ENCODE results near the gene HPSE2.

Gene HPSE2

DNA sequence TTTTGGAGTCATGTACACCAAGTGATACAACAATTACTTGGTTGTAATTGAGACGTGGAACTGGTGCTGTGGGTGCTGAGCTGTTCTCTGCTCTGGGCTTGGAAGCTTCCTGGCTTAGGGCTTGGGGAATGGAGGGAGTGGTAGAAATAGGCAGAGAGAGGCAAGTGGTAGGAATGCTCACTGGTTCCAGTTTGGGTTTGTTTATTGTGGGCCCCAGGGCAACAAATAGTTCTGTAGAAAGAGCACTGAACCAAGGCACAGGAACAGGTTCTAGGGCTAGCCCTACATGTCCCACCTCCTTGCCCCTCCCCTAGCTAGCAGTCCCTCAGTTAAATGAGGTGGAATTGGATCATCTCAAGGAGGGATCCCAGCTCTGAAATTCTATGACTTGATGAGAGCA is 622.2 kb downstream of the HPSE2 start:
- DNase-seq (ENCODE audit: low read depth) = no peak

DNA sequence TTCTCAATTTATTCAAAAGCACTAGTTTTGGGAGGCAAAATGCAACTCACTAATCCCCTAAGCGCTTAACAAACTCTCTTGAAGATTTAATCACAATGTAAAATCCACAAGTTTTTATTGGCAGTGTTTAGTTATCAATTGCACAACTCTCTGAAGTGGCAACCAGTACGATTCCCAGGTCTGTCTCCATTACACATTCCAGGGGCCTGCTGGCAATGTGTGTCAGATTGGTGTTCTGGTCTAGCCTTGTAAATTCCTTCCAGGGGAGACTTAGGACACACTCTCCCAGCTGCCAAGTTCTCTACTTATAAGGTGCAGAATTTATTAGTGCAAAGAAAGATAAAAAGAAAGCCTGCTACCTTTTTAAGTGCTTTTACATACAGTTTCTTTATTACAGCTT is 624.2 kb downstream of the HPSE2 start:
- DNase-seq (ENCODE audit: low read depth) = peak; percentile 8

DNA sequence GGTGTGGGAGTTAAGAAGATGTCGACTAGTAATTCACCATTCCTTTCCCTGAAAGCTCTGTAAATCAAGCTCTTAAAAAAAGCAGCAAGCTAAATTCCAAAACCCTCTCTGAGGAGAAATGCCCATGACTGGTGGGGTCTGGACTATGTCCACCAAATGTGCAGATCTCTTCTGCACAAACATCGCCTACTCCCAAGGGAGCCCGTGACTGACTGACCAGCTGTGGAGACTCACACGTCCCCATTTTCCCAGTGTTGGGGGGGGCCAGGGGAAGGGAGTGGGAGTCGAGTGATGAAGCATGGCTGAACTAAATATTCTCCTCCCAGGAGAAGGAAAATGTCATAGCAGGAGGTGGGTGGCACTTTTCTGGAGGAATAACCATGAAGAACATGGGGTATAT is 624.8 kb downstream of the HPSE2 start:
- no peak for DNase-seq (ENCODE audit: low read depth)

DNA sequence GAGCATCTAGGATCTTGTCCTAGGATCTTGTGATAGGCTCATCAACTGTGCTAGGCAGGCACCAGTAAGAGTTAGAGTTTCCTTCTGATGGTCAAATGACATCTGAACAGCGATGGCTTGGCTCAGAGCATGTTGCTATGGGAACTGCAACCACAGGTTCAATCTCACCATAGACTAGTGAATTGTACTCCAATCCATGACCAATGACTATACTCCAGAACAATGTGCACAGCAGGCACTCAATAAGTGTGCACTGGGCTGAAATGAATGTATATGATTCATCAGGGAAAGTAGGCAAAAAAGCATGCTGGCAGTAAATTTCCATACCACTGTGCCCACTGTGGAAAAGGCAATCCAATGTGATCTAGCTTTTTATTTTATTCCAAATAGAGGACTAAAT is 625.4 kb downstream of the HPSE2 start:
- DNase-seq (ENCODE audit: low read depth) = peak; percentile 43

DNA sequence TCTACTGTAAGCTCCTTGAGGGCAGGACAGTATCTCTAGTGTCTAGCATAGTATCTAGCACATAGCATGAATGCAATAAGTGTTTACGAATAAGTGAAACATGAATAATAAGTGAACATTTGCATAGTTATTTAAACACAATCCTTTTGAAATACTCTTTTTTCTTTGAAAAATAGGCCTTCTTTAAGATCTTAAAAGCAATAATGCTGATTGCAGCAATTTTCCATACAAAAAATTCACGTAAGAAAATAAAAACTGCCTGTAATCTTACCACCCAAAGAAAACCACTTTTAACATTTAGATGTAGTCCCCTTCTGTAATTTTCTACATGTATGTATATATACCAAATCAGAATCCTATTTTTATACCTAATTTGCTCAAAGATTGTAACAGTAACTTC is 626.4 kb downstream of the HPSE2 start:
- DNase-seq (ENCODE audit: low read depth) = no peak

DNA sequence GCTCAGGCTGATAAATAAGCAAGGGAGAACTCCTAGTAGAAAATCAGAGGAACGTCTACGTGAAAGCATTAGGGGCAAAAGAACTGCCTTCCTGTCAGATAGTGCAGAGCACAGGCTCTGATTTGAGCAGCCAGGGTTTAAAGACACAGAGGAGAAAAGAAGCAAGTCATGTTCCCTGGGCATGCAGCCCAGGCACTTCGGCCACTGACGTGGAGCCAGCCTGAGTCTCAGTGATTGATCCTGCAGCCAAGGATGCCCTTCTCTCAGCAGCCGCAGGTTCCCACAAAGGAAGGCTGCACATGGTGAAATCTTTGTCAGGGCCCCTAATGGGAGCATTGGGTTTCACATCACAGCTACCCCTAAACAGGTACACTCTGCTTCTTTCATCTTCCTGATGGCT is 627.2 kb downstream of the HPSE2 start:
- no peak for DNase-seq (ENCODE audit: low read depth)

DNA sequence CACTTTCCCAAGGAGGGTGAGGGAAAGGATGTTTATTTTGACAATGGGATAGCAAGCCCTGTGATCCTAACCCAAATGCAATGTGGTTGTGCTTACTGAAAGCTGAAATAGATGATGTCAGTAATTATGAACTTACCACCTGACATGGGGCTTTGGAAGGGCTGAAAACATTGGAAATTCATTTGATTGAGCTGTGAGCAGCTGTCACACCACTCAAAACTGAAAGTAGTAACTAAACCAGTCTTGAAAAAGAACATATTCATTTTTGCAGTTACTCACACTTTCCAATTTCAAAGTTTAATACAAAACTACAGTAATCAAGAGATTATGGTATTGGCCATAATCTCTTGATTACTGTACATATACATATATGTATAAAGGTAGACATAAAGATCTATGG is 633.4 kb downstream of the HPSE2 start:
- no peak for DNase-seq (ENCODE audit: low read depth)

DNA sequence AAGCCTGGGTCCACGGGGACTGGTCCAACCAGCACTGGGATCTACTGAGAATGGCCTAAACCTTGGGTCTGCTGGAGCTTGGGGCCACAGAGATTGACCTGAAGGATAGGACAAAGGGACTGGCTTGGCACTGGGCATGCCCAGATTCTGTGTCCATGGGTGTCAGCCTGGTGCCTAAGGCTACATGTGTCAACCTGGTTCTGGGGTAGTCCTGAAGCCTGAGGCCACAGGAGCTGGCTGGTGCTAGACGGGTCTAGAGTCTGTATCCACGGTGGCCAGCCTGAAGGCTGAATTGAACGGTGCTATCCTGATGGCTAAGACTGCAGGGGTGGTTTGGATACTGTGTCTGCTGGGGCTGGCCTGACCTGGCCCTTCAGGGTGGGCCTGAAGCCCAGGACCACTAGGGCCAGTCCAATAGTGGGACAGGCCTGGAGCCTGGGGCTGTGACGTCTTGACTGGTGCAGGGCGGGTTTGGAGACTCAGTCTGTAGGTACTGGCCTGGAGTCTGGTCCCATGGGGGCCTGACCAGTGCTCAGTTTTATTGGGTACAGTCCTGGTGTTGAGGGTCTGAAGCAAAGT is 636.5 kb downstream of the HPSE2 start:
- DNase-seq (ENCODE audit: low read depth) = no peak

DNA sequence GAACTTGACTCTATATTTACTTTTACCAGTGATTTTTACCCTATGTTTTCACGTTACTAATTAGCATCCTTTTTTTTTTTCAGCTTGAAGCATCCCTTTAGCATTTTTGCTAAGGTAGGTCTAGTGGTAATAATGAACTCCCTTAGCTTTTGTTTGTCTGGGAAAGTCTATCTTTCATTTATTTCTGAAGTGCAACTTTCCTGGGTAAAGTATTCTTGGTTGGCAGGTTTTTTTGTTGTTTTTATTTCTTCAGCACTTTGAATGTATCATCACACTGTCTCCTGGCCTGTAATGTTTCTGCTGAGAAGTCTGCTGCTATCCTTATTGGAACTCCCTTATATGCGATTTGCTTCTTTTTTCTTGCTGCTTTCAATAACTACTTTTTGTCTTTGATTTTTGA is 639.2 kb downstream of the HPSE2 start:
- no peak for DNase-seq (ENCODE audit: low read depth)

DNA sequence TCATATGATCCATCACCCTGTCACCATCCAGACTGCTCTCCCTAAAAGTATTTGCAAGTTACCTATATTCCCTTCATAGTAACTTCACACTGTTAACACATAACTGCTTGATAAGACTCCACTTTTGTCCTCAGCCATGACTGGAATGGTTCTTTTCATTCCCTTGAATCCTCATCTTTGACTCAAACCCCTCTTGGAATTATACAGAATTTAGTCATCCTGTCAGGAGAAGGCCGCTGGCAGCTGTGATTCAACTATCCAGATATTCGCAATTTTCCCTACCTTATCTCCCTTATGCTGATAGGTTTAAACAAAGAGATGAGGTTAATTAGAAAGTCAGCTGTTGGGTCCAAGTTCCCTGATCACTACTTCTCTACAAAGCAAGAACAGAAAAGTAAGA is 646.0 kb downstream of the HPSE2 start:
- DNase-seq (ENCODE audit: low read depth) = no peak

DNA sequence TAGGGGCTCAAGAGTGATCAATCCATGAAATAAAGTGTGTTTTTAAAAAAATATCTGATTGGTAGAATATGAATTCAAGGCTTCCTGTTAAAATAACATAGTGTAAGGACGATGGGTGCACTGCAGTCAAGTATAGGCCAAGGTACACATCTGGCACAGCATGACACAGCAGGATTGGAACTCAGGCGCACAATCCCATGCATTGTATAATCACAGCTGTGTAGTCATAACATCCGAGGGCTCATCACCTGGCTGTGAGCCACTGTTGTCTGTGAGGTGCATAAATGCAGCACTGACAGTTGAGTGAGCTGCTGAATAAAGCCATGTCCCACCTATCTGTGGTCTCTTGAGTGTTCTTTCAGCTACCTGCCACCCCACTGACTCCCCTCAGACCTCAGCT is 646.6 kb downstream of the HPSE2 start:
- DNase-seq (ENCODE audit: low read depth) = no peak

DNA sequence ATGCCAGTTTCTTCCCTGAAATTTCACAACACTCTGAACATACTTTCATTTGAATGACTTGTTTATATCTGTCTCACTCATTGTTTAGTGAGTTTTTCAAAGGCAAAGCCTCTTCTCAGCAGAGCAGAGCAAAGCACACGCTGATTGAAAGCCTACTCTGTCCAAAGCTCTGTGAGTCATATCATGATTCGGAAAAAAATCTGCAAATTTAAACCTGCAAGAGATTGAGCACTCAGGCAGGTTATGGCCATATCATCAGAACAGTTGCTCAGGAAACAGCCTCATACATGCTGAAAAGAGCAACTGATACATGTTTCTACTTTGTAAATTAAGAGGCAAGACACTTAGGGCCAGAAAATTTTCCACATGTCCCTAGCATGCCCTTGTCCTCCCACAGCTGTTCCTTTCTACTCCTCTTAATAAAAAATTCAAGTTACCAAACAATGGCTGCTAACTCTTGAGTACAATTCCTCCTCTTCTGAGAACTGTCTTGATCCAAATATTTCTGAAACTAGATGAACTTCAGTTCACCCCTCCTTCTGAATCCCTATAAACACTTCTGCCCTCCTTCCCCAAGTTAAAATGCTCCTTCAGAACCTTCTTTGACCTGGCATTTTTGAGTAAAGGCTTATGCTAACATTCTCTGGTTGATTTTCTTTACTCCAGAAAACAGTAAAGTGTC is 648.4 kb downstream of the HPSE2 start:
- DNase-seq (ENCODE audit: low read depth) = no peak

DNA sequence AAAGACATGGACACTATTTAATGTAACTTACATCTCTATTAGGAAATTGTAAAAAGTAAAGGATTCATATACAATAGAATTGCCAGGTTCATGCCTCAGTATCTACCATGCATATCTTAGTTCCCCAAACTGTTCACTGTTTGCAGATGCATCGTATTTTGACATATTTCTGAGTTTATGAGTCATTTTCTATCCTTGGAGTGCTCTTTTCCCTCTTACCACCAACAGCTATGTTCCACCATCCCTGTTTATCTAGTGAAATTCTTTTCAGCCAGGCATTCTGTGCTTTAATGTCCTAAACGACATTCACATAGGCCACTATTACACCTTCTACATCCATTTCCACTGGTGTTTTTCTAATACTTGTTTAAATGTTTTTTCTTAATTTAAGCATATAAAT is 649.6 kb downstream of the HPSE2 start:
- DNase-seq (ENCODE audit: low read depth) = no peak

DNA sequence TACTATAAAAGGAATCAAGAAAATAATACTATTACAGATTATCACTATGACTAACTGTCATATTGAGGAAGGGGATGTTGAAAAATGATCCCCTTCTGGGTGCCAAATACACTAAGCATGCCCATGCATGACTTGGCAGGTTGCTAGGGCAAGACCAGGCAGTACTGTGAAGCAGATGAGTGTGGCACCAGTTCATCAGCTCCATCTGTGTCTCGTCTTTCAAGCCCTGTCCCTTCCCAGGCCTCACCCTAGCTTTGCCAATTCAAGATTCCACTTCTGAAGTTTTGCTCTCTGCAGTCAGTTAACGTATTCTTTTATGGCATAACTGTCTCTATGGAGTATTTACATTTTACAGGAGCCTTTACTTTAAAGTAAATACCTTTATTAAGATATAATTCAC is 653.3 kb downstream of the HPSE2 start:
- no peak for DNase-seq (ENCODE audit: low read depth)

DNA sequence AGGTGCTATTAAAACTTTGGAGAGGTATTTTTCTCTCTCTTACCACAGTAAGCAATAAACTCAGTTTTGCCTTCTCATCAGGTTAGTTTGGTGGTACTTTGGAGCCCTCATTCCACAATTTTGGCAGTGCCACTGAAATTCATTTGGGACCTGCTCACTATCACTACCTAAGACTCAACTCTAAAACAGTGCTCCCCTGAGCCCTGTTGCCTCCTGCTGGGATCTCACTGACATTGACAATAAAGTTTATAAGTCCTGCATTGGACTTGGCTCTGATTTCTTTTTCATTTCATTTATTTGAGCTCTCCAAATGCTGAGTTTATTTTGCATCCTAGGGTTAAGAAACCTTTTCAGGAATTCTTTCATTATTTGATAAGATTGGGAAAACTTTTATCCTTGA is 658.1 kb downstream of the HPSE2 start:
- DNase-seq (ENCODE audit: low read depth) = no peak

DNA sequence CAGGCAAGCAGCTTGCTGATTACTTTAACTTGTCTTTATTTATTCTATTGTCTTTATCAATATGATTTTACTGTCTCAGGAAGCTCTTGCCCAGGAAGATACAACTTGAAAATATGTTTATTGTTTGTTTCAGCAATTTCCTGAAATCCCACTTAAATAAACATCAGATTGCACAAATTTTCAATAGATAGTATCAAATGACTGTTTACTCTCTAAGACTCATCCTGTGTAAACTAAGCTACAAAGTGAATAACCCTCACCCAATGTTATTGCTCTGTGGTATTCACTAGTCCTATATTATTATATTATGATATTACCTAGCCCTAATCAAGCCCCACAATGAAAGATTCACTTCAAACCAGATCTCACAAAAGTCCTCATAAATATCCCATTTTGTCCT is 658.5 kb downstream of the HPSE2 start:
- DNase-seq (ENCODE audit: low read depth) = no peak

DNA sequence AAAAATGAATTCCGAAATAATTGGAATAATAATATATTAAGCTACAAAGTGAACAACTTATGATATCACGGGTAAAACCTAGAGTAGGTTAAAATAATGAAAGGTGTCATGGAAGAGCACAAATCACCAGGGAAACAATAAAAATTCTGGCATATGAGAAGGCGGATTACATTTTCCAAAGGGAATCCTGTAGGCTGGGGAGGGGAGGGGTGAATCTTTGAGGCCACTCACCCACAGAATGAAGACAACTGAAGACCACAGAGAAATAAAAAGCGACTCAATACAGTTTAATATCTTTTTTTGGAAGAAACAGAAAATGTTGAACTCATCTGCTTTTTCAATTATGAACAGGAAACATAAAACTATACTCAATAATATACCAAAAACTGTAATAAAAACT is 659.6 kb downstream of the HPSE2 start:
- no peak for DNase-seq (ENCODE audit: low read depth)

DNA sequence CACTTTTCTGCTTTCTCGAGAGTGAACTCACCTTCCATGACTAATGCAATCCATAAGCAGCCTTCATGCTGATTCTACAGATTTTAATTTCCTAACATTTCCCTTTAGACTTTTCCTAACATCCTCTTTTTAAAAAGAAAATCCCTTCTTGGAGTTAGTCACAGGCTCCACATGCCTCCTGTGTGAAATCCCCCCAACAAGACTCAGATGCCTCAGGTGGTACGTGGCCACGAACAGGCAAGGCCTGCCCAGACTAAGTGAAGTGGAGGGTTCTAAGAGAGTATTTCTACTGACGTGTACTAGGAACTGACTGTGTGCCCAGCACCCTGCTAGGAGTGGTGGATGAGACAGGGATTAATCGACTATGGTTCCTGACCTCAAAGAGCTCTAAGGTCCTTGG is 663.1 kb downstream of the HPSE2 start:
- DNase-seq (ENCODE audit: low read depth) = no peak

DNA sequence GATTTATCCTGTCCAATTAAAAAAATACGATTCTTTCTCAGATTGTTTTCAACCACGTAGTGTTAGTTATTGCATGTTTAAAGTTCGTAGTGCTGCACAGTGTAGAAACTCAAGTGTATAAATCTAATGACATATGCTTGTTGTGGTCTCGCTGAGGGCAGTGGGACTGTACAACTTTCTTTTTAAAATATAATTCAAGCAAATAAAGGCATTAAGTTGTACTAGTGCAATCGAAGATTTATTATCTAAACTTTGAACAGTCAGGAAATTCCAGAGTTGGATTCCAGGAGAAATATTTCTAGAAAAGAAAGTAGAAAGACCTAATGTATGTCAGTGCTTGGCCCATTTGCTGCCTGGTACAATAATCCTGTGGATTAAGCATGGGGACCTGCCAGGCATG is 664.8 kb downstream of the HPSE2 start:
- no peak for DNase-seq (ENCODE audit: low read depth)

DNA sequence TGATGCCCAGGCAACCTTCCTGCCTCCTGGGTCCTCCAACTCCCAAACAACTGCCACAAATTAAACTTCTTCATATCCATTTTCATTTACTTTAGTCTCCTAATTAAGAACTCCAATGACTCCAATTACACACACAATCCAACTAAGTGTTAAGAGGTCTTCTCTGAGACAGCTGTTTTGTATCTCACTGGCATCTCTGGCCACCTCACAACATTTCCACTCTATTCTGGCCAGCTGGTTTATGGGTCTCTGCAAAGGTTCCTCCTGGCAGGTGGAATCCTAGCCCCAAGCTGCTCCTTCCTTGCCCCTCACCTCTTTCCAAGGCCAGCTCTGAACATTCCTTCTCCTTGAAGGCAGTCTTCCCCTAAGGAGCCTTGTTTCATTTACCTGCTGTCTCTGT is 665.8 kb downstream of the HPSE2 start:
- DNase-seq (ENCODE audit: low read depth) = no peak

DNA sequence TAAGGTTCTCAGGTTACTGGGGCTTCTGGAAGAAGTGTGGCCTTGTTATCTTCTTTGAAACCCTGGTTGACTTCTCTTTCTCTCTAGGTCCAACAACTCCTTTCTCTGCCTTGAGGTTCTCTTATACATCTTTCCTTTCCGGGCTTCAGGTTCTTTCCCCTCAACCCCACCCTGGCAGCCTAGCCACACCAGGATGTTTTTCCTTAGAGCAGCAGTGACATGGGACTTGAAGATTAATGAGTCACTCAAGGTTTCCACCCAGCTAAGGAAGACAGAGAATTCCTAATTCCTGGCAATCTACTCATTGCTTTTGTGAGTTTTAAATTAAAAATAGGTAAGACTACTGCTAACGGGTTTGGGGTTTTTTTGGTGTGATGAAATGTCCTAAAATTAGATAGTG is 667.1 kb downstream of the HPSE2 start:
- no peak for DNase-seq (ENCODE audit: low read depth)

DNA sequence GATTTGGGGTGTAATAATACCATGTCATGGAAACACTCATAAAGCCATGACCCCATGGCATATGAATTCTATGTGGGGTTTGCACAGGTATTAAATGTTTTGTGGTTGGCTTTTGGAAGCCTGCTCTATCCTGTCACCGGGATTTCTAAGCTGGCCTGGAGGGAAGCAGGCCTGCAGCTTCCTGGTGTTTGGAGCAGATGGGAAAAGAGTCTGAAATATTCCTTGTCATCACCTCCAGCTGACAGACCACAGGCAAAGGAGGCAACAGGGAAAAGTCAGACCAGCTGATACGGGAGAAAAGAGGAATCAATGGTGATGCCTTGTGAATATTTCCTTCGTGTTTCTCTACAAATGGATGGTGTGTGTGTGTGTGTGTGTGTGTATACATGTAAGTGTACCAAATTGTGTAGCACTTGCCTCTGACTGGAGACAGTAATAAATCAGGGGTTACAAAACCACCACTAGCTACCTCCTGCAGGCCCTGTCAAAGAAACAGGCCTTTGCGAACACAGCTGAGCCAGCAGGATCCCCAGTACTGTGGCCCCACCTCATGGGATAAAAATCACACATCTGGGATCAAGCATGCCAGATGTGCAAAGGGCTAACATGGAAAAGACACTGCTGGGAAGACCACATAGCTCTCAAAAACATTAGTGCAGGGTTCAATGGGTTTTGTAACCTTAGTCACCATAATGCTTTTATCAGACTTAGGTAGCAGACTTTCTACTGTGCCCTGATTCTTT is 668.1 kb downstream of the HPSE2 start:
- no peak for DNase-seq (ENCODE audit: low read depth)

DNA sequence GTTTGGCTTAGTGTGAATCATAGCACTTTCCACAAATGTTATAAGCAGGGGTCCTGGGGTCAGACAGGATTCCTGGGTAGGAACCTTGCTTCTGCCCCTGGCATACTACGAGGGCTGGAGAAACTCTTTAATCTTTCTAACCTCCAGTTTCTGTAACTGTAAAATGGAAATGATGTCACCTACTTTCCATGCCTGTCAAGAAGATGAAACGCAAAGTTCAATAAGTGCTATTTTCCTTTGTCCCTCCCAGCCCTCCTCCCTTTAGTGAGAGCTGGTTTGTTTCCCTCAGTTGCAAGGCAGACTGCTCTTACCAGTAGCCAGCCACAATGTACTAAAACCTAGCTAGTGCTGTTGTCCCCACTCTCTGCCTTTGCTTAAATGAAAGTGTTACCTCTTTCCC is 671.8 kb downstream of the HPSE2 start:
- no peak for DNase-seq (ENCODE audit: low read depth)

DNA sequence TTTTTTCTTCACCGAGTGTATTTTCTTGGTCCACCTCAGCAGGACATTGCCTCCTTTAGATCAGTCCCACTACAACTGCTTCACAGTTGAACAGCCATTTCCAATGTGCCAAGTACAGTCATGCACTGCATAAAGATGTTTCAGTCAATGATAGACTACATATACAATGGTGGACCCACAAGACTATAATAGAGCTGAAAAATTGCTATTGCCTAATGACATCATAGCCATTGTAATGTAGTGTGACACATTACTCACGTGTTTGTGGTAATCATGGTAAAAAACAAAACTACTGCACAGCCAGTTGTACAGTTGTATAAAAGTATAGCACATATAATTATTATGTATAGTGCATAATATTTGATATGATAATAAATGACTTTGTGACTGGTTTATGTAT is 675.1 kb downstream of the HPSE2 start:
- DNase-seq (ENCODE audit: low read depth) = no peak

Measured in iris pigment epithelial cell (primary cell).